Activated T-cell treated with anti-CD3 and anti-CD28 coated beads, Interleukin-2, amount 50 U/mL, for 4 hours (primary cell): Measurements from ENCODE around the gene KIR2DL1. TPM values are rescaled to one million over a fixed set of nuclear protein-coding genes. Genes with fewer than 3 reads are reported as not detected.
"Not testable (repeated sequence)": the region's sequence is repeated elsewhere in the genome, so short reads cannot be mapped to it uniquely, and the experiment has no call there.

Experiments used
- ATAC-seq, 2 donors: fragments of 200-7000 bp; cut with Tn5 transposase; one replicate each; pipeline ENCODE4 v1.10.0; 2021
- DNase-seq: peaks from one replicate; pipeline ENCODE4 v3.0.0-alpha.2; 2020
- H3K27me3 Mint-ChIP-seq: one replicate; pipeline ENCODE4 v1.8.0; 2021; ENCODE audit warnings: low read depth, mixed read lengths
- H3K36me3 Mint-ChIP-seq: one replicate; pipeline ENCODE4 v1.8.0; 2022; ENCODE audit warnings: mixed read lengths; ENCODE audit not compliant: insufficient read depth
- H3K4me1 Mint-ChIP-seq: one replicate; pipeline ENCODE4 v1.8.0; 2021; ENCODE audit warnings: low read depth, mixed read lengths
- H3K4me3 Mint-ChIP-seq: one replicate; pipeline ENCODE4 v1.8.0; 2021; ENCODE audit warnings: mild to moderate bottlenecking, moderate library complexity, mixed read lengths
- H3K9me3 Mint-ChIP-seq: one replicate; pipeline ENCODE4 v1.8.0; 2021; ENCODE audit warnings: mixed read lengths
- total RNA-seq, 3 donors: library from RNA; stranded (reverse); gene quantifications; one replicate each; pipeline ENCODE4 v1.2.1, GENCODE V29; 2021

Gene KIR2DL1
- total RNA-seq, 3 donors from 2014 or later = not detected

DNA sequence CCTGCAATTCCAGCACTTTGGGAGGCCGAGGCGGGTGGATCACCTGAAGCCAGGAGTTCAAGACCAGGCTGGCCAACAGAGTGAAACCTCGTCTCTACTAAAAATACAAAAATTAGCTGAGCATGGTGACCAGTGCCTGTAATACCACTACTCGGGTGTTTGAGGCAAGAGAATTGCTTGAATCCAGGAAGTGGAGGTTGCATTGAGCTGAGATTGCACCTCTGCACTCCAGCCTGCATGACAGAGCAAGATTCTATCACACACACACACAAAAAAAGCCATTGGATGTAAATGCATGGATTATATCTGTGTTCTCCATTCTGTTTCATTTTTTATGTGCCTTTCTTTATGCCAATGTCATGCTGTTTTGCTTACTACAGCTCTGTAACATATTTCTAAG, 54.8 kb downstream of the KIR2DL1 start:
- H3K4me1 Mint-ChIP-seq, H3K4me3 Mint-ChIP-seq, H3K9me3 Mint-ChIP-seq, ATAC-seq, H3K27me3 Mint-ChIP-seq, H3K36me3 Mint-ChIP-seq, DNase-seq: not testable (repeated sequence)

DNA sequence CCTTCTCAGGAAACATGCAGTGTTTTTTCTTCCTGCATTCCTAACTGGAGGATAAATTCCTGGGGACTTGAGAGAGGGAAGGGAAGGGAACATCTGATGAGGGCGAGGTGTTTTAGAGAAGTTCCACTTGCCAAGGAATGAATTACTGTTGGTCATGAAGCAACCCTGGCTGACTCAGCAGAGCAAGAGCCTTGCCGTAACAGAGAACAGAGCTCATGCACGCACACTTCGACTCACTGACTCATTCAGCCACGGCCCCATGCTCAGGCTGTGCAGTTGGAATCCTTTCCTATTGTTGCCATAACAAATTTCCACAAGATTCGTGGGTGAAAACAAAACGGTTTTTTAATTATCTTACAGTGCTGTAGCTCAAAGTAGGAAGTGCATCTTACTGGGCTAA, 55.7 kb downstream of the KIR2DL1 start:
- DNase-seq, H3K36me3 Mint-ChIP-seq, ATAC-seq, H3K9me3 Mint-ChIP-seq, H3K27me3 Mint-ChIP-seq, H3K4me1 Mint-ChIP-seq, H3K4me3 Mint-ChIP-seq: not testable (repeated sequence)

DNA sequence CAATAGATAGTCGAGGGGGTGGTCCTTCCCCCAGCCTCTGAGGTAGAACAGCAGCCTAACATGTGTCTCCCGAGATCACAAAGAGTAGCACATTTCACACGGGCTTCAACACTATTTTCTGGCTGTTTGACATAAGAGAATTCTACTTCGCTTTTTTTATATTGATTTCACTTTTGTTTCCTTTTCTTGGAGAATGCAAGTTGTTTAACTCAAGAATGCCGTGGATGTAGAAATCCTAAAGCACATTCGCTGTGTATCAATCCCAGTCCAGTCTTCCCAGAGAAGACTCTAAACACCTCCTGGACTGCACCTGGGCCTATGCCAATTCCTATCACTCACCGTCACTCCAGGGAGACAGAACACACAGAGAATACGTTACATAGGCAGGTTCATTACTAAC, 58.5 kb downstream of the KIR2DL1 start:
- ATAC-seq, DNase-seq, H3K4me1 Mint-ChIP-seq, H3K9me3 Mint-ChIP-seq, H3K27me3 Mint-ChIP-seq, H3K36me3 Mint-ChIP-seq, H3K4me3 Mint-ChIP-seq: not testable (repeated sequence)

DNA sequence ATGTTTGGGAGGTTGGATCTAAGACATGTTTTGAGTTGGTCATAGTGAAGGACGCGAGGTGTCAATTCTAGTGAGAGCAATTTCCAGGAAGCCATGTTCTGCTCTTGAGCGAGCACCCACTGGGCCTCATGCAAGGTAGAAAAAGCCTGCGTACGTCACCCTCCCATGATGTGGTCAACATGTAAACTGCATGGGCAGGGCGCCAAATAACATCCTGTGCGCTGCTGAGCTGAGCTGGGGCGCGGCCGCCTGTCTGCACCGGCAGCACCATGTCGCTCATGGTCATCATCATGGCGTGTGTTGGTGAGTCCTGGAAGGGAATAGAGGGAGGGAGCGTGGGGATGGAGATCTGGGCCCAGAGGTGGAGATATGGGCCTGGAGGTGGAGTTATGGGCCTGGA, 62.9 kb downstream of the KIR2DL1 start, which contains the start of gene KIR2DS4:
KIR2DS4 (plus strand) TSS at position 181 of the 400 bp plus-strand sequence.
- not testable (repeated sequence) for DNase-seq, H3K9me3 Mint-ChIP-seq, H3K4me1 Mint-ChIP-seq, ATAC-seq, H3K36me3 Mint-ChIP-seq, H3K27me3 Mint-ChIP-seq, H3K4me3 Mint-ChIP-seq

Other genes starting within 250 kb of the KIR2DL1 start
- not detected for gene LILRA2, start 196.0 kb upstream of the KIR2DL1 start, total RNA-seq
- gene LILRA1, start 176.2 kb upstream of the KIR2DL1 start, total RNA-seq = not detected
- gene LILRB1, start 139.3 kb upstream of the KIR2DL1 start, total RNA-seq = 1 to 10 TPM in 1 of 3 donors, under 1 TPM in 2; 0.37 to 1.1 (median 0.83) TPM
- under 1 TPM in 1 of 3 donors, not detected in 2; 0.22 TPM for gene LILRB4, start 106.8 kb upstream of the KIR2DL1 start, total RNA-seq
- not detected for gene KIR3DL3, start 45.4 kb upstream of the KIR2DL1 start, total RNA-seq
- gene KIR2DL3, start 31.3 kb upstream of the KIR2DL1 start, total RNA-seq = under 1 TPM in 1 of 3 donors, not detected in 2; 0.37 TPM
- gene KIR2DL4, start 33.8 kb downstream of the KIR2DL1 start, total RNA-seq = not detected
- gene KIR3DL1, start 46.7 kb downstream of the KIR2DL1 start, total RNA-seq = under 1 TPM in 2 of 3 donors, not detected in 1; 0.13 to 0.14 TPM
- gene KIR2DS4, start 62.9 kb downstream of the KIR2DL1 start, total RNA-seq = under 1 TPM in 2 of 3 donors, not detected in 1; 0.11 to 0.40 TPM
- gene KIR3DL2, start 80.7 kb downstream of the KIR2DL1 start, total RNA-seq = 1 to 10 TPM; 1.1 to 2.2 (median 1.7) TPM
- not detected for gene FCAR, start 104.4 kb downstream of the KIR2DL1 start, total RNA-seq
- under 1 TPM in 2 of 3 donors, not detected in 1; 0.65 to 0.82 TPM for gene NCR1, start 136.4 kb downstream of the KIR2DL1 start, total RNA-seq
- gene NLRP7, start 177.7 kb downstream of the KIR2DL1 start, total RNA-seq = not detected
- 1 to 10 TPM; 1.7 to 7.1 (median 3.5) TPM for gene NLRP2, start 196.6 kb downstream of the KIR2DL1 start, total RNA-seq